ENCODE data around the gene ADAMTS17. TPM values are rescaled to one million over a fixed set of nuclear protein-coding genes. Genes with fewer than 3 reads are reported as not detected.
A peak's percentile ranks its signal among the peaks of the same experiment; 100 is the strongest.

The ADAMTS17 gene
- total and polyA plus RNA-seq, 9 of the 15 experiments (the other 6 are each of a cell fraction or from before 2014, with no cell fraction given) = 0.01 to 0.14 (median 0.07) TPM; not detected in 6

DNA sequence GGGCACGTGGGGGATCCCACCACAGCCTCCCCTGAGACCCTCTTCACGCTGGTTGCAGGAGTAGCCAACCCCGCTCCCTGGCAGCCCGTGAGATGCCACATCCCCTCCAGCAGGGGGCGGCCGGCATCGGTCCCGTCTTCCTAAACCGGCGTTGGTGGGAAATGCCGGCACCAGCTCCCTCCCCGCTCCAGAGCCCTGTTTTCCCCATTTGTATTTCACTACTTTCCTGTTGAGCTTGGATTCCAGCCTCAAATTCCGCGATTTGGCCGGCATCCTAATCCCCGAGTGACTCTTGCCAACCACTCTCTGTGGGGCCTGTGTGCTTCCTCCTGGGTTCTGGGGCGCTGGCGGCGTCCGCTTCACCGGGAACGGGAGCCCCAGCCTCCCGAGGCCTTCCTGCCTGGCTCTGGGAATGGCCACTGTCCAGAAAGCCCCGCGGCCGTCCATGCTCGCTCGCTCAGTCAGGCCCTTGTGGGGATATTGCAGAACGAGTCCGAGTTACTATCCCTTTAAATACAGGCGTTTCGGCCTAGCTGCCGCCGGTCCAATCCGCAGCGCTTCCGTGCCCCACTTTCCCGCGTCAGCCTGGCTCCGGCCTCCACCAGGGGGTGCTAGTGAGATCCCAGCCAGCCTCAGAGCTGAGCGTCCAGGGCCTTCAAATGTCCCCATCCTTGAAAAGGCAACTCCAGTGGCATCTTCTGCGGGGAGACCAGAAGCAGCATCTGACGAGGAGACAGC is 8.1 kb upstream of the ADAMTS17 start (continued):
- TF ChIP-seq, protein P1, sequence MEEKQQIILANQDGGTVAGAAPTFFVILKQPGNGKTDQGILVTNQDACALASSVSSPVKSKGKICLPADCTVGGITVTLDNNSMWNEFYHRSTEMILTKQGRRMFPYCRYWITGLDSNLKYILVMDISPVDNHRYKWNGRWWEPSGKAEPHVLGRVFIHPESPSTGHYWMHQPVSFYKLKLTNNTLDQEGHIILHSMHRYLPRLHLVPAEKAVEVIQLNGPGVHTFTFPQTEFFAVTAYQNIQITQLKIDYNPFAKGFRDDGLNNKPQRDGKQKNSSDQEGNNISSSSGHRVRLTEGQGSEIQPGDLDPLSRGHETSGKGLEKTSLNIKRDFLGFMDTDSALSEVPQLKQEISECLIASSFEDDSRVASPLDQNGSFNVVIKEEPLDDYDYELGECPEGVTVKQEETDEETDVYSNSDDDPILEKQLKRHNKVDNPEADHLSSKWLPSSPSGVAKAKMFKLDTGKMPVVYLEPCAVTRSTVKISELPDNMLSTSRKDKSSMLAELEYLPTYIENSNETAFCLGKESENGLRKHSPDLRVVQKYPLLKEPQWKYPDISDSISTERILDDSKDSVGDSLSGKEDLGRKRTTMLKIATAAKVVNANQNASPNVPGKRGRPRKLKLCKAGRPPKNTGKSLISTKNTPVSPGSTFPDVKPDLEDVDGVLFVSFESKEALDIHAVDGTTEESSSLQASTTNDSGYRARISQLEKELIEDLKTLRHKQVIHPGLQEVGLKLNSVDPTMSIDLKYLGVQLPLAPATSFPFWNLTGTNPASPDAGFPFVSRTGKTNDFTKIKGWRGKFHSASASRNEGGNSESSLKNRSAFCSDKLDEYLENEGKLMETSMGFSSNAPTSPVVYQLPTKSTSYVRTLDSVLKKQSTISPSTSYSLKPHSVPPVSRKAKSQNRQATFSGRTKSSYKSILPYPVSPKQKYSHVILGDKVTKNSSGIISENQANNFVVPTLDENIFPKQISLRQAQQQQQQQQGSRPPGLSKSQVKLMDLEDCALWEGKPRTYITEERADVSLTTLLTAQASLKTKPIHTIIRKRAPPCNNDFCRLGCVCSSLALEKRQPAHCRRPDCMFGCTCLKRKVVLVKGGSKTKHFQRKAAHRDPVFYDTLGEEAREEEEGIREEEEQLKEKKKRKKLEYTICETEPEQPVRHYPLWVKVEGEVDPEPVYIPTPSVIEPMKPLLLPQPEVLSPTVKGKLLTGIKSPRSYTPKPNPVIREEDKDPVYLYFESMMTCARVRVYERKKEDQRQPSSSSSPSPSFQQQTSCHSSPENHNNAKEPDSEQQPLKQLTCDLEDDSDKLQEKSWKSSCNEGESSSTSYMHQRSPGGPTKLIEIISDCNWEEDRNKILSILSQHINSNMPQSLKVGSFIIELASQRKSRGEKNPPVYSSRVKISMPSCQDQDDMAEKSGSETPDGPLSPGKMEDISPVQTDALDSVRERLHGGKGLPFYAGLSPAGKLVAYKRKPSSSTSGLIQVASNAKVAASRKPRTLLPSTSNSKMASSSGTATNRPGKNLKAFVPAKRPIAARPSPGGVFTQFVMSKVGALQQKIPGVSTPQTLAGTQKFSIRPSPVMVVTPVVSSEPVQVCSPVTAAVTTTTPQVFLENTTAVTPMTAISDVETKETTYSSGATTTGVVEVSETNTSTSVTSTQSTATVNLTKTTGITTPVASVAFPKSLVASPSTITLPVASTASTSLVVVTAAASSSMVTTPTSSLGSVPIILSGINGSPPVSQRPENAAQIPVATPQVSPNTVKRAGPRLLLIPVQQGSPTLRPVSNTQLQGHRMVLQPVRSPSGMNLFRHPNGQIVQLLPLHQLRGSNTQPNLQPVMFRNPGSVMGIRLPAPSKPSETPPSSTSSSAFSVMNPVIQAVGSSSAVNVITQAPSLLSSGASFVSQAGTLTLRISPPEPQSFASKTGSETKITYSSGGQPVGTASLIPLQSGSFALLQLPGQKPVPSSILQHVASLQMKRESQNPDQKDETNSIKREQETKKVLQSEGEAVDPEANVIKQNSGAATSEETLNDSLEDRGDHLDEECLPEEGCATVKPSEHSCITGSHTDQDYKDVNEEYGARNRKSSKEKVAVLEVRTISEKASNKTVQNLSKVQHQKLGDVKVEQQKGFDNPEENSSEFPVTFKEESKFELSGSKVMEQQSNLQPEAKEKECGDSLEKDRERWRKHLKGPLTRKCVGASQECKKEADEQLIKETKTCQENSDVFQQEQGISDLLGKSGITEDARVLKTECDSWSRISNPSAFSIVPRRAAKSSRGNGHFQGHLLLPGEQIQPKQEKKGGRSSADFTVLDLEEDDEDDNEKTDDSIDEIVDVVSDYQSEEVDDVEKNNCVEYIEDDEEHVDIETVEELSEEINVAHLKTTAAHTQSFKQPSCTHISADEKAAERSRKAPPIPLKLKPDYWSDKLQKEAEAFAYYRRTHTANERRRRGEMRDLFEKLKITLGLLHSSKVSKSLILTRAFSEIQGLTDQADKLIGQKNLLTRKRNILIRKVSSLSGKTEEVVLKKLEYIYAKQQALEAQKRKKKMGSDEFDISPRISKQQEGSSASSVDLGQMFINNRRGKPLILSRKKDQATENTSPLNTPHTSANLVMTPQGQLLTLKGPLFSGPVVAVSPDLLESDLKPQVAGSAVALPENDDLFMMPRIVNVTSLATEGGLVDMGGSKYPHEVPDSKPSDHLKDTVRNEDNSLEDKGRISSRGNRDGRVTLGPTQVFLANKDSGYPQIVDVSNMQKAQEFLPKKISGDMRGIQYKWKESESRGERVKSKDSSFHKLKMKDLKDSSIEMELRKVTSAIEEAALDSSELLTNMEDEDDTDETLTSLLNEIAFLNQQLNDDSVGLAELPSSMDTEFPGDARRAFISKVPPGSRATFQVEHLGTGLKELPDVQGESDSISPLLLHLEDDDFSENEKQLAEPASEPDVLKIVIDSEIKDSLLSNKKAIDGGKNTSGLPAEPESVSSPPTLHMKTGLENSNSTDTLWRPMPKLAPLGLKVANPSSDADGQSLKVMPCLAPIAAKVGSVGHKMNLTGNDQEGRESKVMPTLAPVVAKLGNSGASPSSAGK (IDR thresholded peaks at IDR 0.05) = peak; percentile 36; the same call in 1 of the 2 replicates
- peak in 1 of 2 experiments; percentile 47; a peak in 2 of 4 replicates for TF ChIP-seq RAD21 (CRISPR knock-in tag; conservative IDR thresholded peaks at IDR 0.05 in 1 of 2, IDR thresholded peaks at IDR 0.05 in 1 of 2)
- TF ChIP-seq CREM (IDR thresholded peaks at IDR 0.05; ENCODE audit: low read depth) = peak; percentile 90
- 0 out of 2 replicates have a peak, but pooled peaks have one; percentile 28 for TF ChIP-seq ZNF395 (CRISPR knock-in tag; IDR thresholded peaks at IDR 0.05)
- no peak for TF ChIP-seq FOXJ3 (CRISPR knock-in tag; IDR thresholded peaks at IDR 0.05)
- TF ChIP-seq POLR2G (IDR thresholded peaks at IDR 0.05; ENCODE audit: low read depth, low read length) = peak; percentile 74
- no peak; the same call in 1 of the 2 replicates for TF ChIP-seq TOE1 (IDR thresholded peaks at IDR 0.05; ENCODE audit: borderline replicate concordance)
- no peak for TF ChIP-seq TOE1 (CRISPR knock-in tag; IDR thresholded peaks at IDR 0.05; ENCODE audit: borderline replicate concordance, low read depth)
- peak; percentile 37 for TF ChIP-seq PHF20 (IDR thresholded peaks at IDR 0.05; ENCODE audit: partially characterized antibody)
- peak; percentile 10; the same call in 1 of the 2 replicates for TF ChIP-seq ATF7 (IDR thresholded peaks at IDR 0.05)
- TF ChIP-seq E2F6 (IDR thresholded peaks at IDR 0.05; ENCODE audit: borderline replicate concordance in 1 of 2, extremely low read depth in 1 of 2, insufficient read depth in 1 of 2, insufficient read length in 1 of 2, low read depth in 1 of 2, low read length in 1 of 2, poor library complexity in 1 of 2, severe bottlenecking in 1 of 2) = peak; percentile 53 to 88
